ENCODE measurements around the gene TBC1D1. TPM values are rescaled to one million over a fixed set of nuclear protein-coding genes. Genes with fewer than 3 reads are reported as not detected.

Gene TBC1D1
- polyA plus RNA-seq, 1 donor from 2014 or later = 23.2 TPM

- H2AFZ ChIP-seq (ENCODE audit: low read depth, low read length) = no peak overlapping the region
- no peak overlapping the region for H3K4me2 ChIP-seq (ENCODE audit: low read length)
- no peaks in the 10 kb centered on the region for H4K20me1 ChIP-seq (ENCODE audit: insufficient read depth)
- H3K9ac ChIP-seq (ENCODE audit: low read length) = no peak overlapping the region
- no peaks in the 10 kb centered on the region for H3K27me3 ChIP-seq (ENCODE audit: insufficient read depth, low read depth, low read length)
- H3F3A ChIP-seq (ENCODE audit: insufficient read depth, low read length, poor library complexity, severe bottlenecking) = no peaks in the 10 kb centered on the region
- no peaks in the 10 kb centered on the region for H3K9me3 ChIP-seq (ENCODE audit: low read length)
- TF ChIP-seq CTCF (IDR thresholded peaks at IDR 0.05; ENCODE audit: poor library complexity, severe bottlenecking) (no peak), POLR2AphosphoS5 (IDR thresholded peaks at IDR 0.05) (no peak), MXI1 (conservative IDR thresholded peaks at IDR 0.05; ENCODE audit: poor library complexity, severe bottlenecking) (no peak), SMC3 (conservative IDR thresholded peaks at IDR 0.05; ENCODE audit: poor library complexity) (no peak), EP300 (conservative IDR thresholded peaks at IDR 0.05; ENCODE audit: poor library complexity, severe bottlenecking) (no peak), TAF1 (IDR thresholded peaks at IDR 0.05; ENCODE audit: low read depth) (no peak), EZH2 (IDR thresholded peaks at IDR 0.05; ENCODE audit: borderline replicate concordance, insufficient read depth, low read length, poor library complexity, severe bottlenecking) (no peak), RAD21 (conservative IDR thresholded peaks at IDR 0.05) (no peak), REST (IDR thresholded peaks at IDR 0.05; ENCODE audit: borderline replicate concordance) (no peak)
- no peaks in the 10 kb centered on the region for H3K79me2 ChIP-seq (replicated peaks; ENCODE audit: insufficient read depth, low read length)
- H3K9me2 ChIP-seq (ENCODE audit: insufficient read depth, low read length) = no peaks in the 10 kb centered on the region
- no peak overlapping the region for H3K27ac ChIP-seq (ENCODE audit: low read length)
- H3K36me3 ChIP-seq (ENCODE audit: insufficient read depth, low read length) = no peaks in the 10 kb centered on the region
- no peak overlapping the region for H3K4me3 ChIP-seq (ENCODE audit: low read length)
Observed at GRCh38 chr4:38044060-38044459, 153.2 kb downstream of the TBC1D1 start.

GRCh38 chr4:38045289-38045988 lies 154.6 kb downstream of the TBC1D1 start:
- H3K9me2 ChIP-seq (ENCODE audit: insufficient read depth, low read length) = no peaks in the 10 kb centered on the region
- H3K9me3 ChIP-seq (ENCODE audit: low read length) = no peaks in the 10 kb centered on the region
- no peak overlapping the region for H3K4me3 ChIP-seq (ENCODE audit: low read length)
- no peaks in the 10 kb centered on the region for H3F3A ChIP-seq (ENCODE audit: insufficient read depth, low read length, poor library complexity, severe bottlenecking)
- no peaks in the 10 kb centered on the region for H3K79me2 ChIP-seq (replicated peaks; ENCODE audit: insufficient read depth, low read length)
- H3K27me3 ChIP-seq (ENCODE audit: insufficient read depth, low read depth, low read length) = no peaks in the 10 kb centered on the region
- H3K27ac ChIP-seq (ENCODE audit: low read length) = no peak overlapping the region
- no peak for TF ChIP-seq REST (IDR thresholded peaks at IDR 0.05; ENCODE audit: borderline replicate concordance)
- no peak overlapping the region for H2AFZ ChIP-seq (ENCODE audit: low read depth, low read length)
- H3K9ac ChIP-seq (ENCODE audit: low read length) = no peak overlapping the region
- H3K36me3 ChIP-seq (ENCODE audit: insufficient read depth, low read length) = no peaks in the 10 kb centered on the region
- no peak overlapping the region for H3K4me2 ChIP-seq (ENCODE audit: low read length)
- H4K20me1 ChIP-seq (ENCODE audit: insufficient read depth) = no peaks in the 10 kb centered on the region

Data from neural cell (in vitro differentiated cells).